ENCODE measurements around the gene CYP11A1.

CYP11A1 gene
- long read RNA-seq = 0 reads

DNA sequence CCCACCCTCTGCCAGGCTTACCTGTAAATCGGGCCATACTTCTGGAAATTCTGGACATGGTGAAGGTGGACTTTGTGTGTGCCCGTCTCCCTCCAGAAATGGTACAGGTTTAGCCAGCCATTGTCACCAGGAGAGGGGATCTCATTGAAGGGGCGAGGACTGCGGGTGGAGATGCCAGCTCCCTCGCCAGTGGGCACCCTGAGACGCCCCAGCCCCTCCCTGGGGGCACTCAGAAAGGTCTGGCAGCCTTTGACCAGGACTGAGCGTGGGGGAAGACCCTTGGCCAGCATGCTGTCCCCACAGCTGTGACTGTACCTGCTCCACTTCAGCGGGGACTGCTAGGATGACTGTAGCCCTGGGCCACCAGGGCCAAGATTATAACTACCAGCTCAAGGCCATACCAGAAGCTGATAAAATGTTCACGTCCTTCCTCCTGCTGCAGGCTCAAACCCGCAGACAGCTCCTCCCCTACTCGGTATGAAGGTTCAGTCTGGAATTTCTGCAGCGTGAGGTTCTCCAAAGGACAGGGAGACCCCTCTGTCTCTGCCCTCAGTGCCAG, at the start of gene CYP11A1:
Gene CYP11A1 (minus strand): TSS at position 351 of the 559 bp plus-strand sequence. CDS start 61 bp downstream, at position 290.
- no peak for DNase-seq (ENCODE audit: low read depth in 1 of 2, low spot score in 1 of 2)
- no peak within 1 kb of the TSS for H3K27ac ChIP-seq (replicated peaks)
- no peak within 1 kb of the TSS for H3K4me3 ChIP-seq (replicated peaks; ENCODE audit: insufficient read depth, low read length)
- peaks cover 68% of the 10 kb centered on the region for H3K27me3 ChIP-seq (ENCODE audit: insufficient read depth, poor library complexity, severe bottlenecking)
- TF ChIP-seq, protein P1, sequence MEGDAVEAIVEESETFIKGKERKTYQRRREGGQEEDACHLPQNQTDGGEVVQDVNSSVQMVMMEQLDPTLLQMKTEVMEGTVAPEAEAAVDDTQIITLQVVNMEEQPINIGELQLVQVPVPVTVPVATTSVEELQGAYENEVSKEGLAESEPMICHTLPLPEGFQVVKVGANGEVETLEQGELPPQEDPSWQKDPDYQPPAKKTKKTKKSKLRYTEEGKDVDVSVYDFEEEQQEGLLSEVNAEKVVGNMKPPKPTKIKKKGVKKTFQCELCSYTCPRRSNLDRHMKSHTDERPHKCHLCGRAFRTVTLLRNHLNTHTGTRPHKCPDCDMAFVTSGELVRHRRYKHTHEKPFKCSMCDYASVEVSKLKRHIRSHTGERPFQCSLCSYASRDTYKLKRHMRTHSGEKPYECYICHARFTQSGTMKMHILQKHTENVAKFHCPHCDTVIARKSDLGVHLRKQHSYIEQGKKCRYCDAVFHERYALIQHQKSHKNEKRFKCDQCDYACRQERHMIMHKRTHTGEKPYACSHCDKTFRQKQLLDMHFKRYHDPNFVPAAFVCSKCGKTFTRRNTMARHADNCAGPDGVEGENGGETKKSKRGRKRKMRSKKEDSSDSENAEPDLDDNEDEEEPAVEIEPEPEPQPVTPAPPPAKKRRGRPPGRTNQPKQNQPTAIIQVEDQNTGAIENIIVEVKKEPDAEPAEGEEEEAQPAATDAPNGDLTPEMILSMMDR (IDR thresholded peaks at IDR 0.05; ENCODE audit: insufficient read depth, low read length) = no peak
- no peak for TF ChIP-seq SPI1 (IDR thresholded peaks at IDR 0.05; ENCODE audit: borderline replicate concordance, low read depth)
- no peak for TF ChIP-seq POLR2AphosphoS5 (IDR thresholded peaks at IDR 0.05; ENCODE audit: low read depth)
- no peak for TF ChIP-seq GABPA (IDR thresholded peaks at IDR 0.05; ENCODE audit: low read depth)

DNA sequence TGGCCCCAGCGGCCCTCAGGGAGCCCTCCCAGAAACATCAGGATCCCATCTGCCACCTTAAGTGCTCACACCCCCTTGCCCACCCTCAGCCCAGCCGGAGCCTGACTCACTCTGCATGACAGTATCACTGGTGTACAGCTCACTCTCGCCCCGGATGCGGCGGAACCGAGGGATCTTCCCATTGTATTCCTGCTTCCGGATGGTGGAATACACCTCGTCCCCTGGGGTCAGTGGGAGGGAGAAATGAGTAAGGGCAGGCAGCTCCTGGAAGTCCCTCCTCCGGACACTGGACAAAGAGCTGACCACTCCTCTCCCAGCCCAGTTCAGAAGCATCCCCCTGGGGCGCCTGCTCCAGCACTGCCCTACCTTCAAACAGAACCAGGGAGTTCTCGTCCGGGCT, 49.8 kb upstream of the CYP11A1 start:
- Histone ChIP-seq H3K4me3 (replicated peaks; ENCODE audit: insufficient read depth, low read length) (no peak overlapping the region), H3K27ac (replicated peaks) (no peak overlapping the region), H3K27me3 (ENCODE audit: insufficient read depth, poor library complexity, severe bottlenecking) (no peaks in the 10 kb centered on the region)
- TF ChIP-seq, protein P2, sequence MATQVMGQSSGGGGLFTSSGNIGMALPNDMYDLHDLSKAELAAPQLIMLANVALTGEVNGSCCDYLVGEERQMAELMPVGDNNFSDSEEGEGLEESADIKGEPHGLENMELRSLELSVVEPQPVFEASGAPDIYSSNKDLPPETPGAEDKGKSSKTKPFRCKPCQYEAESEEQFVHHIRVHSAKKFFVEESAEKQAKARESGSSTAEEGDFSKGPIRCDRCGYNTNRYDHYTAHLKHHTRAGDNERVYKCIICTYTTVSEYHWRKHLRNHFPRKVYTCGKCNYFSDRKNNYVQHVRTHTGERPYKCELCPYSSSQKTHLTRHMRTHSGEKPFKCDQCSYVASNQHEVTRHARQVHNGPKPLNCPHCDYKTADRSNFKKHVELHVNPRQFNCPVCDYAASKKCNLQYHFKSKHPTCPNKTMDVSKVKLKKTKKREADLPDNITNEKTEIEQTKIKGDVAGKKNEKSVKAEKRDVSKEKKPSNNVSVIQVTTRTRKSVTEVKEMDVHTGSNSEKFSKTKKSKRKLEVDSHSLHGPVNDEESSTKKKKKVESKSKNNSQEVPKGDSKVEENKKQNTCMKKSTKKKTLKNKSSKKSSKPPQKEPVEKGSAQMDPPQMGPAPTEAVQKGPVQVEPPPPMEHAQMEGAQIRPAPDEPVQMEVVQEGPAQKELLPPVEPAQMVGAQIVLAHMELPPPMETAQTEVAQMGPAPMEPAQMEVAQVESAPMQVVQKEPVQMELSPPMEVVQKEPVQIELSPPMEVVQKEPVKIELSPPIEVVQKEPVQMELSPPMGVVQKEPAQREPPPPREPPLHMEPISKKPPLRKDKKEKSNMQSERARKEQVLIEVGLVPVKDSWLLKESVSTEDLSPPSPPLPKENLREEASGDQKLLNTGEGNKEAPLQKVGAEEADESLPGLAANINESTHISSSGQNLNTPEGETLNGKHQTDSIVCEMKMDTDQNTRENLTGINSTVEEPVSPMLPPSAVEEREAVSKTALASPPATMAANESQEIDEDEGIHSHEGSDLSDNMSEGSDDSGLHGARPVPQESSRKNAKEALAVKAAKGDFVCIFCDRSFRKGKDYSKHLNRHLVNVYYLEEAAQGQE (IDR thresholded peaks at IDR 0.05; ENCODE audit: insufficient replicate concordance, low read depth) = no peak
- TF ChIP-seq SPI1 (IDR thresholded peaks at IDR 0.05; ENCODE audit: borderline replicate concordance, low read depth) (no peak), GABPA (IDR thresholded peaks at IDR 0.05; ENCODE audit: low read depth) (no peak), POLR2AphosphoS5 (IDR thresholded peaks at IDR 0.05; ENCODE audit: low read depth) (no peak)
- TF ChIP-seq, protein P1 (IDR thresholded peaks at IDR 0.05; ENCODE audit: insufficient read depth, low read length) = no peak
- DNase-seq (ENCODE audit: low read depth in 1 of 2, low spot score in 1 of 2) = no peak

DNA sequence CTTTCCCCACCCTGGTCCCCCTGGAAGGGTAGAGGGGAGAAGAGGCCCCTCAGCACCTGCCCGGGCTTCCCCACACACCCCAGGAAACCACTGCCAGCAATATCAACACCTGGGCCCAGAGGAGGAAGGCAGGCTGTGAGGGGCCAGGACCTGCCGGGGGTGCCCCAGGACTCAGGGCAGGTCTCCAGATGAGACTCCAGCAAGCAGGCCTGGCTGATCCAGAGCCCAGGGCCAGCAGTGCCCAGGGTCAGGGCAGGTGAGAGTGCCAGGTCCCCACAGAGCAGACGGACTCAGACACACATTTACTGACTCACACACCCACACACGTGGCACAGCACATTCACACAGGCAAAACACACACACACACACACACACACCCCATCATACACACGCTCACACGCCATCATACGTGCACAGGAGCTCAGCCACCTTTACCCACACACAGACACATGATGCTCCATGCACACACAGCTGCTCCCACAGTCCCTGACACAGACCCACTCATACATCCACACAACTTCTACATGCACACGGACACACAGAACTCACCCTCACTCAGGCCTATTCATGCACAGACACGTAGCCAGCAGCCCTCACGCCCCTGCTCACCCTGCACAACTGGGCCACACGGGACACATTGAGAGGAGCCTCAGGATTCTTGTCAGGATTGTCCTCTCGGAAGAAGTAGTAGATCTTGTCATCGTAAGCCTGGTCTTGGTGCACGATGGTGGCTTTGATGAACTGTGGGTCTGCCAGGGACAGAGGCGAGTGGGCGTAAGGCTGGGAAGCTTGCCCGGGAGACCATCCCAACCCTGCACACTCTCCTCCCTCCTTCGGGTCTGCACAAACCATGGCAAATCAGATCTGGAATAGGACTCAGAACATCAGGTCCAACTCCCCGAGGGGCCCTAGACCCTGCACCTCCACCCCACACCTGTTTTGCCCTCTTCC, 48.8 kb upstream of the CYP11A1 start:
- H3K4me3 ChIP-seq (replicated peaks; ENCODE audit: insufficient read depth, low read length) = no peak overlapping the region
- no peak for TF ChIP-seq SPI1 (IDR thresholded peaks at IDR 0.05; ENCODE audit: borderline replicate concordance, low read depth)
- no peak for DNase-seq (ENCODE audit: low read depth in 1 of 2, low spot score in 1 of 2)
- no peak overlapping the region for H3K27ac ChIP-seq (replicated peaks)
- no peaks in the 10 kb centered on the region for H3K27me3 ChIP-seq (ENCODE audit: insufficient read depth, poor library complexity, severe bottlenecking)

DNA sequence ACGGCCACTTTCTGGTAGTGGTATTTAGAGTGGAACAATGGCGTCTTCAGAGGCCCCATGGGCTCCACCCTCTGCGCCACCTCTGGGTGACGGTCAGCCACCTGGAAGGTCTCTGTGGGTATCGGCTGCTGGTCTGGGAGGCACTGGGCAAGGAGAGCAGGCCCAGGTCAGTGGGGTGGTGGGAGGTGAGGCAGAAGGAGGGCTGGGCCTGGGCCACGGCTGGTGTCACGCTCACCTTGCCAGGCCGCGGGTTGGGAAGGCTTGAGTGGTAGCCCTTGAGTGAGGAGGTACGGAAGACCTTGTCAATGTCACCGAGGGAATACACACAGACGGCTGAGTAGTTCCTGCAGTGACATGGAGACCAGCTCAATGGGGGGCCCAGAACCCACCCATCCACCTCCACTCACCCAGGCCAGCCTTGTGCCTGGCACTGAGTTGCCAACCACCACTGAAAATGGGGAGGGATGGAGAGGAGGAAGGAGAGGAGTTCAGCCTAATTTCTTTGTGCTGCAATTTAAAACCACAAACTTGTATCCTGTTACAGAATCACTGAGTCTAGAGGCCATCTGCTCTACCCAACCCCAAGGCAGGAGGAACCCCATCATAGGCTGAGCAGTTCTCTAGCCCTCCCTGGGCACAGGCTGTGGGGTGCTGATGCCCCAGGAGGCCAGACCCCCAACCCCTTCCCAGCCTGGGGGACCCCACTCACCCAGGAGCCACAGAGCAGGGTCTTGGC, 47.3 kb upstream of the CYP11A1 start:
- TF ChIP-seq, protein P2 (IDR thresholded peaks at IDR 0.05; ENCODE audit: insufficient replicate concordance, low read depth) = no peak
- TF ChIP-seq, protein P1 (IDR thresholded peaks at IDR 0.05; ENCODE audit: insufficient read depth, low read length) = no peak
- Histone ChIP-seq H3K27me3 (ENCODE audit: insufficient read depth, poor library complexity, severe bottlenecking) (no peaks in the 10 kb centered on the region), H3K4me3 (replicated peaks; ENCODE audit: insufficient read depth, low read length) (no peak overlapping the region), H3K27ac (replicated peaks) (no peak overlapping the region)
- peak in 1 of 2 experiments; percentile 56 for DNase-seq (ENCODE audit: low read depth in 1 of 2, low spot score in 1 of 2)

Data from HL-60 (cell line).